Endodermal cell (in vitro differentiated cells): ENCODE data around the gene LRRFIP1. TPM values are rescaled to one million over a fixed set of nuclear protein-coding genes. Genes with fewer than 3 reads are reported as not detected.

ENCODE experiments used
- DNase-seq: peaks from one replicate; pipeline ENCODE4 v3.0.0-alpha.2; 2017
- H3K27ac ChIP-seq: 2 replicates; pipeline ENCODE4 v1.5.1; 2013; ENCODE audit warnings: mild to moderate bottlenecking, low read depth, low read length, moderate library complexity
- H3K27me3 ChIP-seq: 2 replicates; pipeline ENCODE4 v1.6.1; 2013; ENCODE audit warnings: mild to moderate bottlenecking, low read length, moderate library complexity; ENCODE audit not compliant: insufficient read depth, control insufficient read depth, poor library complexity, severe bottlenecking
- H3K36me3 ChIP-seq: 2 replicates; pipeline ENCODE4 v1.7.0; 2013; ENCODE audit warnings: mild to moderate bottlenecking, low read length, moderate library complexity; ENCODE audit not compliant: control insufficient read depth, insufficient read depth
- H3K4me1 ChIP-seq: one replicate; pipeline ENCODE4 v1.7.0; 2013; ENCODE audit warnings: low read length; ENCODE audit not compliant: control insufficient read depth, insufficient read depth
- H3K4me3 ChIP-seq: 2 replicates; pipeline ENCODE4 v1.5.1; 2013; ENCODE audit warnings: mild to moderate bottlenecking, low read length, moderate library complexity
- H3K9ac ChIP-seq: 2 replicates; pipeline ENCODE4 v1.6.1; 2013; ENCODE audit warnings: mild to moderate bottlenecking, low read length, moderate library complexity; ENCODE audit not compliant: poor library complexity, severe bottlenecking; ENCODE audit errors: extremely low read depth
- H3K9me3 ChIP-seq: 2 replicates; pipeline ENCODE4 v1.6.1; 2013; ENCODE audit warnings: mild to moderate bottlenecking, low read length, moderate library complexity; ENCODE audit not compliant: control insufficient read depth
- H3K27ac Mint-ChIP-seq: 2 replicates; pipeline ENCODE4 v1.8.0; 2020; ENCODE audit warnings: mixed read lengths
- H3K27me3 Mint-ChIP-seq: 2 replicates; pipeline ENCODE4 v1.8.0; 2021; ENCODE audit warnings: mild to moderate bottlenecking, mixed read lengths; ENCODE audit not compliant: insufficient read depth
- H3K36me3 Mint-ChIP-seq: 2 replicates; pipeline ENCODE4 v1.8.0; 2020; ENCODE audit warnings: low read depth, mixed read lengths
- H3K4me1 Mint-ChIP-seq: 2 replicates; pipeline ENCODE4 v1.8.0; 2020; ENCODE audit warnings: mixed read lengths
- H3K4me3 Mint-ChIP-seq: 2 replicates; pipeline ENCODE4 v1.8.0; 2020; ENCODE audit warnings: mild to moderate bottlenecking, moderate library complexity, mixed read lengths
- H3K9me3 Mint-ChIP-seq: 2 replicates; pipeline ENCODE4 v1.8.0; 2020; ENCODE audit warnings: mild to moderate bottlenecking, mixed read lengths
- WGBS, 2 experiments: methylation state at CpG; one replicate each; pipeline versions ENCODE4 v1.1.5 to v1.1.7; 2013; ENCODE audit warnings: missing lambda C conversion rate in 2 of 2, mixed read lengths in 1 of 2; ENCODE audit not compliant: insufficient coverage in 1 of 2, insufficient read length in 1 of 2; 5-methylcytosine and 5-hydroxymethylcytosine counted together
- total RNA-seq, 2 donors: library from RNA; stranded (reverse); fragmentation: NEBNext Ultra II Directional in 1 of 2; extraction: Animal tissue kit (Norgen Biotek cat#: 25700) in 1 of 2; gene quantifications; 2 replicates in 1 of 2; 3 replicates in 1 of 2; pipeline ENCODE4 v1.2.1, GENCODE V29; 2021
- TF ChIP-seq, protein P1 (sequence below): fragments of 200-600 bp; sonication (generic); conservative IDR thresholded peaks from 2 replicates; pipeline ENCODE4 v1.5.0; 2021; ENCODE audit warnings: antibody characterized with exemption, mild to moderate bottlenecking

LRRFIP1 gene
- total RNA-seq, 2 donors from 2014 or later: 102 to 132 TPM

- H3K27ac ChIP-seq: no peak overlapping the region
- peak overlapping the region; percentile 21 for H3K27ac Mint-ChIP-seq
Measured at GRCh38 chr2:237734905-237735623, 107.7 kb downstream of the LRRFIP1 start.

GRCh38 chr2:237735798-237736197, 108.4 kb downstream of the LRRFIP1 start:
- no peak for DNase-seq
- H3K4me3 Mint-ChIP-seq: no peak overlapping the region
- peaks cover 33% of the 10 kb centered on the region for H3K4me1 ChIP-seq
- H3K27ac Mint-ChIP-seq: no peak overlapping the region
- peaks cover 60% of the 10 kb centered on the region for H3K36me3 ChIP-seq
- H3K9ac ChIP-seq: no peak overlapping the region
- no peaks in the 10 kb centered on the region for H3K27me3 ChIP-seq
- peaks cover 40% of the 10 kb centered on the region for H3K4me1 Mint-ChIP-seq
- WGBS, 2 experiments: 93 to 95% methylated on average over 5 to 8 of the region's 8 CpGs
- H3K9me3 Mint-ChIP-seq: no peaks in the 10 kb centered on the region
- H3K27ac ChIP-seq: no peak overlapping the region
- no peak overlapping the region for H3K4me3 ChIP-seq
- no peaks in the 10 kb centered on the region for H3K27me3 Mint-ChIP-seq
- no peaks in the 10 kb centered on the region for H3K9me3 ChIP-seq
- peaks cover 45% of the 10 kb centered on the region for H3K36me3 Mint-ChIP-seq
- TF ChIP-seq, protein P1, sequence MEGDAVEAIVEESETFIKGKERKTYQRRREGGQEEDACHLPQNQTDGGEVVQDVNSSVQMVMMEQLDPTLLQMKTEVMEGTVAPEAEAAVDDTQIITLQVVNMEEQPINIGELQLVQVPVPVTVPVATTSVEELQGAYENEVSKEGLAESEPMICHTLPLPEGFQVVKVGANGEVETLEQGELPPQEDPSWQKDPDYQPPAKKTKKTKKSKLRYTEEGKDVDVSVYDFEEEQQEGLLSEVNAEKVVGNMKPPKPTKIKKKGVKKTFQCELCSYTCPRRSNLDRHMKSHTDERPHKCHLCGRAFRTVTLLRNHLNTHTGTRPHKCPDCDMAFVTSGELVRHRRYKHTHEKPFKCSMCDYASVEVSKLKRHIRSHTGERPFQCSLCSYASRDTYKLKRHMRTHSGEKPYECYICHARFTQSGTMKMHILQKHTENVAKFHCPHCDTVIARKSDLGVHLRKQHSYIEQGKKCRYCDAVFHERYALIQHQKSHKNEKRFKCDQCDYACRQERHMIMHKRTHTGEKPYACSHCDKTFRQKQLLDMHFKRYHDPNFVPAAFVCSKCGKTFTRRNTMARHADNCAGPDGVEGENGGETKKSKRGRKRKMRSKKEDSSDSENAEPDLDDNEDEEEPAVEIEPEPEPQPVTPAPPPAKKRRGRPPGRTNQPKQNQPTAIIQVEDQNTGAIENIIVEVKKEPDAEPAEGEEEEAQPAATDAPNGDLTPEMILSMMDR: peak; percentile 32

More at GRCh38 chr2:237734905-237735623, 107.7 kb downstream of the LRRFIP1 start:
- peaks cover 33% of the 10 kb centered on the region for H3K4me1 Mint-ChIP-seq
- Histone ChIP-seq H3K9ac (no peak overlapping the region), H3K27me3 (no peaks in the 10 kb centered on the region), H3K9me3 (no peaks in the 10 kb centered on the region), H3K36me3 (peaks cover 62% of the 10 kb centered on the region), H3K4me3 (no peak overlapping the region), H3K4me1 (peaks cover 29% of the 10 kb centered on the region)
- DNase-seq: no peak
- TF ChIP-seq, protein P1: no peak
- 89 to 91% methylated on average over 20 to 25 of the region's 25 CpGs for WGBS, 2 experiments
- peaks cover 43% of the 10 kb centered on the region for H3K36me3 Mint-ChIP-seq
- H3K27me3 Mint-ChIP-seq: no peaks in the 10 kb centered on the region
- H3K9me3 Mint-ChIP-seq: no peaks in the 10 kb centered on the region
- no peak overlapping the region for H3K4me3 Mint-ChIP-seq

DNA sequence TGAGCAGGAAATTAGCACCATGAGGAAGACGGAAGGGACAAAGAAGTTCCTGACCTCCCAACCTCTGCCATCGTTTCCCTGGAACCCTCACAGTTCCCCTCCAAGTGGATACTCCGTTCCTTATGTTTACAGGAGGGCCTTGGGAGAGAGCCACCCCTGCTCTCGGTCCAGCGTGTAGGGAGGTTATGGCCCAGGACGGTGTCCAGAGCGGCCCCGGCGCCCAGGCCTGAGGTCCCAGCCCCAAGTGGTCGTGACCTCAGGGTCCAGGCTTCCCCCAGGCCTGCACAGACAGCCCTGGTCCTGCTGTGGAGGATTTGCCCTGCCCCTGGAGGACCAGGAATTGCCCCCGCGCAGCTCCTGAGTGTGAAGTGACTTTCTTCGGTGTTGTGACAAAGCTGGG, 109.4 kb downstream of the LRRFIP1 start:
- Mint-ChIP-seq H3K4me1 (peaks cover 43% of the 10 kb centered on the region), H3K27ac (peak overlapping the region; percentile 5), H3K9me3 (no peaks in the 10 kb centered on the region), H3K36me3 (peaks cover 48% of the 10 kb centered on the region), H3K27me3 (no peaks in the 10 kb centered on the region), H3K4me3 (no peak overlapping the region)
- Histone ChIP-seq H3K27ac (no peak overlapping the region), H3K4me1 (peaks cover 29% of the 10 kb centered on the region), H3K36me3 (peaks cover 62% of the 10 kb centered on the region), H3K9ac (no peak overlapping the region), H3K4me3 (no peak overlapping the region), H3K27me3 (no peaks in the 10 kb centered on the region), H3K9me3 (no peaks in the 10 kb centered on the region)
- TF ChIP-seq, protein P1: no peak
- WGBS, 2 experiments: 93 to 94% methylated on average over 10 to 13 of the region's 13 CpGs
- no peak for DNase-seq
